ENCODE measurements around the gene PCGF6.

- TF ChIP-seq CTCF (IDR thresholded peaks at IDR 0.05): no peak
- TF ChIP-seq POLR2A (IDR thresholded peaks at IDR 0.05; ENCODE audit: low read depth): no peak
- TF ChIP-seq EP300 (IDR thresholded peaks at IDR 0.05): no peak
- TF ChIP-seq POLR2AphosphoS5 (IDR thresholded peaks at IDR 0.05): no peak
Observed at GRCh38 chr10:103327906-103328305, 23.0 kb downstream of the PCGF6 start.
